PC-3 (cell line): ENCODE measurements around the gene SLC38A8. TPM values are rescaled to one million over a fixed set of nuclear protein-coding genes. Genes with fewer than 3 reads are reported as not detected.

ENCODE experiments used
- ATAC-seq: fragments of 200-7000 bp; cut with Tn5 transposase; 2 replicates; pipeline ENCODE4 v1.9.1; 2020; ENCODE audit warnings: mild to moderate bottlenecking, moderate library complexity
- BruUV-seq: library from RNA; stranded (reverse); fragments of 400-500 nt; replicated peaks from 2 replicates; lab custom pipeline; 2021; lab: Mats Ljungman, UMichigan
- CTCF ChIA-PET: fragments of 300-600 bp; sonication (Branson Sonifier 250); formaldehyde crosslinking; loops from one replicate; lab custom pipeline; 2022; ENCODE audit warnings: antibody characterized with exemption; lab: Charles Lee
- POLR2A ChIA-PET: fragments of 300-600 bp; sonication (Branson Sonifier 250); formaldehyde crosslinking; loops from one replicate; lab custom pipeline; 2022; ENCODE audit warnings: antibody characterized with exemption; ENCODE audit not compliant: unreplicated experiment; lab: Charles Lee
- DNase-seq: peaks from one replicate; pipeline ENCODE4 v3.0.0-alpha.2; 2015
- H2AFZ ChIP-seq: fragments of 300-600 bp; sonication (generic); 2 replicates; pipeline ENCODE4 v1.6.0; 2016; ENCODE audit warnings: antibody characterized with exemption, low read length
- H3F3A ChIP-seq: fragments of 300-600 bp; sonication (generic); one replicate; pipeline ENCODE4 v1.6.0; 2017; ENCODE audit warnings: antibody characterized with exemption, low read length, control low read depth, mild to moderate bottlenecking; ENCODE audit not compliant: unreplicated experiment
- H3K27ac ChIP-seq: fragments of 300-600 bp; sonication (generic); 2 replicates; pipeline ENCODE4 v1.5.1; 2016; ENCODE audit warnings: mild to moderate bottlenecking, low read length
- H3K27me3 ChIP-seq: fragments of 300-600 bp; sonication (generic); 2 replicates; pipeline ENCODE4 v1.6.1; 2016; ENCODE audit warnings: low read length, mixed read lengths
- H3K36me3 ChIP-seq: fragments of 300-600 bp; sonication (generic); 2 replicates; pipeline ENCODE4 v1.6.1; 2016; ENCODE audit warnings: low read depth, mixed run types, low read length, mixed read lengths
- H3K4me1 ChIP-seq: fragments of 300-600 bp; sonication (generic); 2 replicates; pipeline ENCODE4 v1.5.1; 2016; ENCODE audit warnings: low read length; ENCODE audit not compliant: insufficient read depth
- H3K4me2 ChIP-seq: fragments of 300-600 bp; sonication (generic); 2 replicates; pipeline ENCODE4 v1.6.0; 2016; ENCODE audit warnings: low read length
- H3K4me3 ChIP-seq: fragments of 300-600 bp; sonication (generic); 2 replicates; pipeline ENCODE4 v1.5.1; 2016; ENCODE audit warnings: mild to moderate bottlenecking, low read length, mixed read lengths
- H3K79me2 ChIP-seq: fragments of 300-600 bp; sonication (generic); 2 replicates; pipeline ENCODE4 v1.6.1; 2017; ENCODE audit warnings: low read length, mixed read lengths
- H3K9ac ChIP-seq: fragments of 300-600 bp; sonication (generic); 2 replicates; pipeline ENCODE4 v1.6.0; 2016; ENCODE audit warnings: mild to moderate bottlenecking, low read length
- H3K9me2 ChIP-seq: fragments of 300-600 bp; sonication (generic); replicated peaks from 2 replicates; pipeline ENCODE4 v1.6.1; 2016; ENCODE audit warnings: mixed run types, low read length, mixed read lengths
- H3K9me3 ChIP-seq: fragments of 300-600 bp; sonication (generic); 2 replicates; pipeline ENCODE4 v1.6.1; 2016; ENCODE audit warnings: low read length, mixed read lengths
- H4K20me1 ChIP-seq: fragments of 300-600 bp; sonication (generic); 2 replicates; pipeline ENCODE4 v1.6.1; 2016; ENCODE audit warnings: low read length, mixed read lengths
- EZH2 ChIP-seq: fragments of 300-600 bp; sonication (generic); IDR thresholded peaks from one replicate; pipeline ENCODE4 v1.6.1; 2017; ENCODE audit warnings: antibody characterized with exemption, mild to moderate bottlenecking, low read length; ENCODE audit not compliant: unreplicated experiment
- EZH2phosphoT487 ChIP-seq: fragments of 300-600 bp; sonication (generic); IDR thresholded peaks from 2 replicates; pipeline ENCODE4 v1.6.1; 2018; ENCODE audit warnings: mild to moderate bottlenecking, antibody characterized with exemption, low read length, borderline replicate concordance
- intact Hi-C: fragments of 100-400 bp; cut with micrococcal nuclease; formaldehyde crosslinking; loops from 2 replicates; pipeline ENCODE4 v1.9.0; 2023
- total RNA-seq: library from RNA; depleted of rRNA; stranded (reverse); fragments of >200 nt; gene quantifications from 2 replicates; pipeline ENCODE4 v1.2.3, GENCODE V29; 2014
- TF ChIP-seq, protein P1 (sequence below): fragments of 300-600 bp; sonication (generic); conservative IDR thresholded peaks from 2 replicates; pipeline ENCODE4 v1.5.1; 2017; ENCODE audit warnings: antibody characterized with exemption, low read depth, mild to moderate bottlenecking, low read length

Gene SLC38A8
- total RNA-seq, 1 experiment from 2014 or later: not detected

DNA sequence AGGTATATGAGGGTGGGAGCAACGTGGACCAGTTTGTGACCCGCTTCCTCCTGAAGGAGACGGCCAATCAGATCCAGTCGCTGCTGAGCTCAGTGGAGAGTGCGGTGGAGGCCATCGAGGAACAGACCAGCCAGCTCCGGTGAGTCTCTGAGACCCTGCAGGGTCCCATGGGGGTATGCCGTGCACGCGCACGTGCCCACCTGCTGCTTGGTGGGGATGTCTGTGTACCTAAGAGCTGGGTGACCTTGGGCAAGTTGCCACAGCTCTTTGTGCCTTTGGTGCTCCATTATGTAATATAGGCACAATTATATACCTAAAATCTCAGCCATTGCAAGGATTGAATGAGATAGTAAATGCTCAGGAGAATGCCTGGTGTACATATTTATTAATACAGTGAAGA is 52.1 kb downstream of the SLC38A8 start:
- Histone ChIP-seq H3K4me3 (no peak overlapping the region), H3K9me3 (no peaks in the 10 kb centered on the region), H4K20me1 (no peaks in the 10 kb centered on the region), H3K4me1 (no peaks in the 10 kb centered on the region; the same call in 1 of the 2 replicates), H3K79me2 (no peaks in the 10 kb centered on the region), H3K9ac (no peak overlapping the region), H3K27ac (no peak overlapping the region), H3F3A (no peaks in the 10 kb centered on the region), H3K4me2 (no peak overlapping the region), H3K9me2 (no peaks in the 10 kb centered on the region), H3K36me3 (no peaks in the 10 kb centered on the region), H3K27me3 (peaks cover 29% of the 10 kb centered on the region), H2AFZ (no peak overlapping the region)
- TF ChIP-seq EZH2phosphoT487 (no peak), EZH2 (no peak)
- TF ChIP-seq, protein P1, sequence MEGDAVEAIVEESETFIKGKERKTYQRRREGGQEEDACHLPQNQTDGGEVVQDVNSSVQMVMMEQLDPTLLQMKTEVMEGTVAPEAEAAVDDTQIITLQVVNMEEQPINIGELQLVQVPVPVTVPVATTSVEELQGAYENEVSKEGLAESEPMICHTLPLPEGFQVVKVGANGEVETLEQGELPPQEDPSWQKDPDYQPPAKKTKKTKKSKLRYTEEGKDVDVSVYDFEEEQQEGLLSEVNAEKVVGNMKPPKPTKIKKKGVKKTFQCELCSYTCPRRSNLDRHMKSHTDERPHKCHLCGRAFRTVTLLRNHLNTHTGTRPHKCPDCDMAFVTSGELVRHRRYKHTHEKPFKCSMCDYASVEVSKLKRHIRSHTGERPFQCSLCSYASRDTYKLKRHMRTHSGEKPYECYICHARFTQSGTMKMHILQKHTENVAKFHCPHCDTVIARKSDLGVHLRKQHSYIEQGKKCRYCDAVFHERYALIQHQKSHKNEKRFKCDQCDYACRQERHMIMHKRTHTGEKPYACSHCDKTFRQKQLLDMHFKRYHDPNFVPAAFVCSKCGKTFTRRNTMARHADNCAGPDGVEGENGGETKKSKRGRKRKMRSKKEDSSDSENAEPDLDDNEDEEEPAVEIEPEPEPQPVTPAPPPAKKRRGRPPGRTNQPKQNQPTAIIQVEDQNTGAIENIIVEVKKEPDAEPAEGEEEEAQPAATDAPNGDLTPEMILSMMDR: no peak
- DNase-seq (no peak), ATAC-seq (no peak)
- ChIA-PET CTCF (no interaction called here), POLR2A (no interaction called here)
- intact Hi-C loops: no loop called here
- BruUV-seq: no TSS peak

DNA sequence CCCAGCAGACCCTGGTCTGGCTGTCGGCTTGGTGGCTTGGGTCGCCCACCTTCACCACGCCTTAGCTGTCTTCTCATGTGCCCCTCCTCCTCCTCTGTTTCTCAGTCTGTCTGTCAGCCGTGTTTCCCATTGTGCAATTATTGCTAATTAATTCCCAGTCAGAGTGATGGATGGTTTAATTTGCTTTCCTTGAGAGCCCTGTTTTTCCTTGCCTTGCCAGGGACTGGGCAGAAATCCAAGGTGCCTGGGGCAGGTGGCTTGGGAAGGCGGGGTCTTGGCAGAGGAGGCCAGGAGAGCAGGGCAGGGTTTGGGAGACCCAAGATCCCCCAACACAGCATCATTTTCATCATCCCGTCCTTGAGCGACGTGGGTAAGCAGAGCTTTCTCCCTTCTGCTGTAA is 53.3 kb downstream of the SLC38A8 start:
- H3K79me2 ChIP-seq: no peaks in the 10 kb centered on the region
- H2AFZ ChIP-seq: no peak overlapping the region
- H3K4me1 ChIP-seq: no peaks in the 10 kb centered on the region; the same call in 1 of the 2 replicates
- intact Hi-C loops: no loop called here
- H3K36me3 ChIP-seq: no peaks in the 10 kb centered on the region
- peak; percentile 7 for DNase-seq
- H3K4me3 ChIP-seq: no peak overlapping the region
- no peaks in the 10 kb centered on the region for H4K20me1 ChIP-seq
- no TSS peak for BruUV-seq
- no peak for TF ChIP-seq EZH2phosphoT487
- TF ChIP-seq, protein P1: no peak
- no peaks in the 10 kb centered on the region for H3K9me3 ChIP-seq
- POLR2A ChIA-PET: no interaction called here
- ATAC-seq: no peak
- H3K9me2 ChIP-seq: no peaks in the 10 kb centered on the region
- H3K4me2 ChIP-seq: no peak overlapping the region
- peaks cover 29% of the 10 kb centered on the region for H3K27me3 ChIP-seq
- no peak overlapping the region for H3K27ac ChIP-seq
- no peak overlapping the region for H3K9ac ChIP-seq
- CTCF ChIA-PET: no interaction called here
- H3F3A ChIP-seq: no peaks in the 10 kb centered on the region

DNA sequence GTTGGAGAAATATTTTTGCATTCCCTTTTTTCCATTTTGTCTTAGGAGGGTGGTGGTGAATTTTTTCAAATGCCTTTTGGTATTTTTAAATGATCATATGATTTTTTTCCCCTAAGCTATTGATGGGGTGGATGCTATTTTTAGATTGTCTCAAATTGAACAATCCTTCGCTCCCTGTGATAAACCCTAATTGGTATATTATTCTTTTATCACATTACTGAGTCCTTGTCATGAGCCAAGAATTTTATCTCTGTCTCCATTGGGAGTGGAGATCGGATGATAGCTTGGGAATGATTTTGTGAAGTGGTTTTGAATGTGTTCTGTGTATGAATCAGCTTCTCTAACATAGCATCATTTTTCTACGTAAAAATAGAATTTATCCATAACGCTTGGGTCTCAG is 59.1 kb downstream of the SLC38A8 start:
- Histone ChIP-seq H3K4me2 (no peak overlapping the region), H4K20me1 (no peaks in the 10 kb centered on the region), H2AFZ (no peak overlapping the region)

More for the DNA sequence above, 59.1 kb downstream of the SLC38A8 start:
- H3K27me3 ChIP-seq: peaks cover 18% of the 10 kb centered on the region
- no peak overlapping the region for H3K4me3 ChIP-seq
- no peaks in the 10 kb centered on the region for H3K4me1 ChIP-seq
- TF ChIP-seq EZH2phosphoT487 (no peak), EZH2 (no peak)
- TF ChIP-seq, protein P1: no peak
- ATAC-seq (no peak), DNase-seq (no peak)
- ChIA-PET CTCF (no interaction called here), POLR2A (no interaction called here)
- intact Hi-C loops: no loop called here
- no peaks in the 10 kb centered on the region for H3K79me2 ChIP-seq
- no TSS peak for BruUV-seq
- H3F3A ChIP-seq: no peaks in the 10 kb centered on the region
- H3K9ac ChIP-seq: no peak overlapping the region
- no peaks in the 10 kb centered on the region for H3K9me3 ChIP-seq
- no peak overlapping the region for H3K27ac ChIP-seq
- no peaks in the 10 kb centered on the region for H3K9me2 ChIP-seq
- H3K36me3 ChIP-seq: no peaks in the 10 kb centered on the region
